ENCODE results near the gene ZNF316. TPM values are rescaled to one million over a fixed set of nuclear protein-coding genes. Genes with fewer than 3 reads are reported as not detected.

The ZNF316 gene
- total RNA-seq, 2 experiments from 2014 or later = 15.8 to 17.0 TPM

DNA sequence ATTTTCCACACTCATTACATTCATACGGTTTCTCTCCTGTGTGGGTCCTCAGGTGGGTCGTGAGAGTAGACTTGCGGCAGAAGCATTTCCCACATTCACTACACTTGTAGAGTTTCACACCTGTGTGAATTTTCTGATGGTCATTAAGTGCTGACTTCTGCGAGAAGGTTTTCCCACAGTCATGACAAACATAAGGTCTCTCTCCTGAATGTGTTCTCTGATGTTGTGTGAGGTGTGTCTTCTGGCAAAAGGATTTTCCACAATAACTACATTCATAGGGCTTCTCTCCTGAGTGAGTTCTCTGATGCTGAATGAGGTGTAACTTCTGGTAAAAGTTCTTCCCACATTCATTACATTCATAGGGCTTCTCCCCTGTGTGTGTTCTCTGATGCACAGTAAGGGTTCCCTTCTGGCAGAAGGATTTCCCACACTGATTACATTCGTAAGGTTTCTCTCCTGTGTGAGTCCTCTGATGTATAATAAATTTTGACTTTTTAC lies 54.5 kb downstream of the ZNF316 start:
- no peaks in the 10 kb centered on the region for H3K4me1 Mint-ChIP-seq (ENCODE audit: low read depth)
- H3K4me3 Mint-ChIP-seq = no peak overlapping the region
- CTCF ChIA-PET = no interaction called here
- no peaks in the 10 kb centered on the region for H3K27me3 Mint-ChIP-seq (ENCODE audit: low read depth)
- peaks cover 65% of the 10 kb centered on the region for H3K9me3 Mint-ChIP-seq
- peak overlapping the region; percentile 1 for H3K27ac Mint-ChIP-seq
- DNase-seq = no peak
- intact Hi-C loops (cut with micrococcal nuclease) = no loop called here
- peaks cover 28% of the 10 kb centered on the region for H3K36me3 Mint-ChIP-seq (ENCODE audit: low read depth)

DNA sequence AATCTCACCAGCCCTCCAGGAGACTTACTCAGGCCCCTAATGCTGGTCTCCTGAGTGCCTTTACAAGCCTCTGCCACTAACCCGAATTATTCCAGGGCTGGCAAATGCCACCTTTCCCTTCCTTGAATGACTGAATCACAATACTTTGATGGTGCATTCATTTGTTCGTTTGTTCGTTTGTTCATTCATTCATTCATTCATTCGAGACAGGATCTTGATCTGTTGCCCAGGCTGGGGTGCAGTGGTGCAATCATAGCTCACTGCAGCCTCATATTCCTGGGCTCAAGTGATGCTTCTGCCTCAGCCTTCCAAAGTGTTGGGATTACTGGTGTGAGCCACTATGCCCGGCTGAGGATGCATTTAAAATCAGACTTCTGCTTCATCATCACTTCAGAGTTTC lies 63.7 kb downstream of the ZNF316 start:
- H3K4me1 Mint-ChIP-seq (ENCODE audit: low read depth) = peaks cover 33% of the 10 kb centered on the region
- H3K9me3 Mint-ChIP-seq = peaks cover 44% of the 10 kb centered on the region
- H3K27me3 Mint-ChIP-seq (ENCODE audit: low read depth) = no peaks in the 10 kb centered on the region
- CTCF ChIA-PET = interaction anchor here (1.0 kb wide), 1 partner anchor 10 kb away, joined by 5 read pairs; no protein-coding TSS in a partner anchor
- H3K4me3 Mint-ChIP-seq = no peak overlapping the region
- intact Hi-C loops (cut with micrococcal nuclease) = no loop called here
- peaks cover 60% of the 10 kb centered on the region for H3K36me3 Mint-ChIP-seq (ENCODE audit: low read depth)
- no peak overlapping the region for H3K27ac Mint-ChIP-seq
- DNase-seq = no peak

DNA sequence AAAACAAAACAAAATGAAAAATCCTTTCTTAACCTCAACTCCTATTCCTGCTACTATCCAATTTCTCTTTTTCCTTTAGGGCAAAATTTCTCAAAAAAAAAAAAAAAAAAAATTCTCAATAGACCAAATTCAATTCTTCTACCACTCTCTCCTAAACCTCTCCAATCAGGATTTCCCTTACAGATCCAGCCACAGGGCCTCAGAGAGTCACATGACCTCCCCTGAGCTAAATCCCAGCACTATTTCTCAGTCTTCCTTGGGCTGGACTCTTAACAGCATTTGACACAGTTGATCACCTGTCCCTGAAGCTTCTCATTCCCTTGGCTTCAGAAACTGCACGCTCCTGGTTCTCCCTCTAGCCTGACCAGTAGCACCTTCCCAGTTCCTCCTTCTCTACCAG lies 64.7 kb downstream of the ZNF316 start:
- H3K36me3 Mint-ChIP-seq (ENCODE audit: low read depth) = peaks cover 62% of the 10 kb centered on the region
- no peaks in the 10 kb centered on the region for H3K27me3 Mint-ChIP-seq (ENCODE audit: low read depth)
- CTCF ChIA-PET = interaction anchor here (1.0 kb wide), 1 partner anchor 9 kb away, joined by 5 read pairs; no protein-coding TSS in a partner anchor
- no peak overlapping the region for H3K4me3 Mint-ChIP-seq
- H3K4me1 Mint-ChIP-seq (ENCODE audit: low read depth) = peaks cover 33% of the 10 kb centered on the region
- H3K27ac Mint-ChIP-seq = no peak overlapping the region
- no peak for DNase-seq
- intact Hi-C loops (cut with micrococcal nuclease) = no loop called here
- H3K9me3 Mint-ChIP-seq = peaks cover 44% of the 10 kb centered on the region

Other genes with a start within 250 kb of the ZNF316 start
- 10 to 100 TPM; 13.1 to 13.6 TPM for gene DAGLB, start 189.4 kb upstream of the ZNF316 start, total RNA-seq
- 10 to 100 TPM; 57.2 TPM for gene KDELR2, start 153.2 kb upstream of the ZNF316 start, total RNA-seq
- gene GRID2IP, start 85.9 kb upstream of the ZNF316 start, total RNA-seq = under 1 TPM; 0.10 to 0.12 TPM
- gene ZDHHC4, start 59.9 kb upstream of the ZNF316 start, total RNA-seq = 10 to 100 TPM; 48.1 to 49.4 TPM
- 10 to 100 TPM; 24.9 to 27.5 TPM for gene INTS15, start 47.3 kb upstream of the ZNF316 start, total RNA-seq
- gene ZNF853, start 21.7 kb upstream of the ZNF316 start, total RNA-seq = under 1 TPM; 0.69 to 0.91 TPM
- gene ZNF12, start 69.6 kb downstream of the ZNF316 start, total RNA-seq = 10 to 100 TPM; 12.8 to 13.3 TPM
- gene RSPH10B2, start 116.8 kb downstream of the ZNF316 start, total RNA-seq = not detected
- 10 to 100 TPM; 66.1 to 68.6 TPM for gene CCZ1B, start 189.0 kb downstream of the ZNF316 start, total RNA-seq

All from activated naive CD4-positive, alpha-beta T cell treated with anti-CD3 and anti-CD28 coated beads for 36 hours (primary cell).